ENCODE results near the gene STOX1. TPM values are rescaled to one million over a fixed set of nuclear protein-coding genes. Genes with fewer than 3 reads are reported as not detected.

STOX1 gene
- total and polyA plus RNA-seq, 2 of the 13 experiments (the other 11 are each of a cell fraction or from before 2014, with no cell fraction given), result 2.5 to 6.0 TPM

GRCh38 chr10:68901105-68901927, 74.0 kb downstream of the STOX1 start, which contains the start of gene DDX50 (continued):
- TF ChIP-seq PITX1 (CRISPR knock-in tag; IDR thresholded peaks at IDR 0.05) (peak; percentile 69; the same call in 1 of the 2 replicates), ZNF773 (CRISPR knock-in tag; IDR thresholded peaks at IDR 0.05; ENCODE audit: borderline replicate concordance) (0 out of 2 replicates have a peak, but pooled peaks have one; percentile 21), NFE2 (CRISPR knock-in tag; IDR thresholded peaks at IDR 0.05) (no peak), ZFY (CRISPR knock-in tag; IDR thresholded peaks at IDR 0.05) (peak; percentile 87), RXRB (CRISPR knock-in tag; IDR thresholded peaks at IDR 0.05; ENCODE audit: borderline replicate concordance) (0 out of 2 replicates have a peak, but pooled peaks have one; percentile 4), TIGD3 (CRISPR knock-in tag; IDR thresholded peaks at IDR 0.05; ENCODE audit: borderline replicate concordance) (no peak), KMT2B (CRISPR knock-in tag; IDR thresholded peaks at IDR 0.05) (peak; percentile 78; the same call in 1 of the 2 replicates), ZBED4 (CRISPR knock-in tag; IDR thresholded peaks at IDR 0.05; ENCODE audit: borderline replicate concordance) (peak; percentile 22; the same call in 1 of the 2 replicates), SUZ12 (IDR thresholded peaks at IDR 0.05; ENCODE audit: low read depth, low read length) (no peak), ZBTB8A (CRISPR knock-in tag; IDR thresholded peaks at IDR 0.05; ENCODE audit: borderline replicate concordance, low read depth) (peak; percentile 90), RXRA (CRISPR knock-in tag; IDR thresholded peaks at IDR 0.05) (0 out of 2 replicates have a peak, but pooled peaks have one; percentile 20), HMGXB4 (CRISPR knock-in tag; IDR thresholded peaks at IDR 0.05; ENCODE audit: borderline replicate concordance in 1 of 2, low read depth in 1 of 2) (peak; percentile 18 to 75; a peak in 2 of 4 replicates), ZFAT (CRISPR knock-in tag; conservative IDR thresholded peaks at IDR 0.05) (peak; percentile 68; the same call in 1 of the 2 replicates), SMAD3 (CRISPR knock-in tag; IDR thresholded peaks at IDR 0.05) (no peak)
- TF ChIP-seq, protein P1, sequence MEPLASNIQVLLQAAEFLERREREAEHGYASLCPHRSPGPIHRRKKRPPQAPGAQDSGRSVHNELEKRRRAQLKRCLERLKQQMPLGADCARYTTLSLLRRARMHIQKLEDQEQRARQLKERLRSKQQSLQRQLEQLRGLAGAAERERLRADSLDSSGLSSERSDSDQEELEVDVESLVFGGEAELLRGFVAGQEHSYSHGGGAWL (CRISPR knock-in tag; IDR thresholded peaks at IDR 0.05), result no peak
- TF ChIP-seq, protein P2, sequence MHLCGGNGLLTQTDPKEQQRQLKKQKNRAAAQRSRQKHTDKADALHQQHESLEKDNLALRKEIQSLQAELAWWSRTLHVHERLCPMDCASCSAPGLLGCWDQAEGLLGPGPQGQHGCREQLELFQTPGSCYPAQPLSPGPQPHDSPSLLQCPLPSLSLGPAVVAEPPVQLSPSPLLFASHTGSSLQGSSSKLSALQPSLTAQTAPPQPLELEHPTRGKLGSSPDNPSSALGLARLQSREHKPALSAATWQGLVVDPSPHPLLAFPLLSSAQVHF (CRISPR knock-in tag; IDR thresholded peaks at IDR 0.05), result 0 out of 2 replicates have a peak, but pooled peaks have one; percentile 41
- TF ChIP-seq, protein P3, sequence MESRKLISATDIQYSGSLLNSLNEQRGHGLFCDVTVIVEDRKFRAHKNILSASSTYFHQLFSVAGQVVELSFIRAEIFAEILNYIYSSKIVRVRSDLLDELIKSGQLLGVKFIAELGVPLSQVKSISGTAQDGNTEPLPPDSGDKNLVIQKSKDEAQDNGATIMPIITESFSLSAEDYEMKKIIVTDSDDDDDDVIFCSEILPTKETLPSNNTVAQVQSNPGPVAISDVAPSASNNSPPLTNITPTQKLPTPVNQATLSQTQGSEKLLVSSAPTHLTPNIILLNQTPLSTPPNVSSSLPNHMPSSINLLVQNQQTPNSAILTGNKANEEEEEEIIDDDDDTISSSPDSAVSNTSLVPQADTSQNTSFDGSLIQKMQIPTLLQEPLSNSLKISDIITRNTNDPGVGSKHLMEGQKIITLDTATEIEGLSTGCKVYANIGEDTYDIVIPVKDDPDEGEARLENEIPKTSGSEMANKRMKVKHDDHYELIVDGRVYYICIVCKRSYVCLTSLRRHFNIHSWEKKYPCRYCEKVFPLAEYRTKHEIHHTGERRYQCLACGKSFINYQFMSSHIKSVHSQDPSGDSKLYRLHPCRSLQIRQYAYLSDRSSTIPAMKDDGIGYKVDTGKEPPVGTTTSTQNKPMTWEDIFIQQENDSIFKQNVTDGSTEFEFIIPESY (CRISPR knock-in tag; IDR thresholded peaks at IDR 0.05), result no peak; the same call in 1 of the 2 replicates
